ENCODE data around the gene ZBTB40.

DNA sequence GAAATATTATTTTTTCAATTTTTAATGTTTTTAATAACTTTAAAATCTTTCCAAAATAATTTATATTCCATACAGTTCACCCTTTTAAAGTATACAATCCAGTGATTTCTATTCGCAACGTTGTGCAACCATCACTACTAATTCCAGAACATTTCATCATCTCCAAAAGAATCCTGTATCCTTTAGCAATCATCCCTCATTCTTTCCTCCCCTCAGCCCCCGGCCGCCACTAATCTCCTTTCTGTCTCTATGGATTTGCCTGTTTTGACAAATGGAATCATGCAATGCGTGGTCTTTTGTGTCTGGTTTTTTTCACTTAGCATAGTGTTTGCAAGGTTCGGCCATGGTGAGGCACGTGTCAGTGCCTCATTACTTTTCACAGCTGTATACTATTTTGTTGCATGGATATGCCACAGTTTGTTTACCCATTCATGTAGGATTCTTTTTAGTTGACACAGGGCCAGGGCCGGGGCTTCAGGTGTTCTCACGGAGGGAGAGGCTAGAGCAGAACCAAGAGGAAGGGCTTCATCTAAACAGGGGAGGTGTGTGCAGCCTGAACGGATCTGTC lies 40.6 kb upstream of the ZBTB40 start:
- TF ChIP-seq POLR2A (IDR thresholded peaks at IDR 0.05), result no peak
- TF ChIP-seq, protein P1, sequence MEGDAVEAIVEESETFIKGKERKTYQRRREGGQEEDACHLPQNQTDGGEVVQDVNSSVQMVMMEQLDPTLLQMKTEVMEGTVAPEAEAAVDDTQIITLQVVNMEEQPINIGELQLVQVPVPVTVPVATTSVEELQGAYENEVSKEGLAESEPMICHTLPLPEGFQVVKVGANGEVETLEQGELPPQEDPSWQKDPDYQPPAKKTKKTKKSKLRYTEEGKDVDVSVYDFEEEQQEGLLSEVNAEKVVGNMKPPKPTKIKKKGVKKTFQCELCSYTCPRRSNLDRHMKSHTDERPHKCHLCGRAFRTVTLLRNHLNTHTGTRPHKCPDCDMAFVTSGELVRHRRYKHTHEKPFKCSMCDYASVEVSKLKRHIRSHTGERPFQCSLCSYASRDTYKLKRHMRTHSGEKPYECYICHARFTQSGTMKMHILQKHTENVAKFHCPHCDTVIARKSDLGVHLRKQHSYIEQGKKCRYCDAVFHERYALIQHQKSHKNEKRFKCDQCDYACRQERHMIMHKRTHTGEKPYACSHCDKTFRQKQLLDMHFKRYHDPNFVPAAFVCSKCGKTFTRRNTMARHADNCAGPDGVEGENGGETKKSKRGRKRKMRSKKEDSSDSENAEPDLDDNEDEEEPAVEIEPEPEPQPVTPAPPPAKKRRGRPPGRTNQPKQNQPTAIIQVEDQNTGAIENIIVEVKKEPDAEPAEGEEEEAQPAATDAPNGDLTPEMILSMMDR (IDR thresholded peaks at IDR 0.05), result no peak
